ENCODE measurements around the gene PHACTR3.
A peak's percentile ranks its signal among the peaks of the same experiment; 100 is the strongest.
"Not testable (repeated sequence)": the region's sequence is repeated elsewhere in the genome, so short reads cannot be mapped to it uniquely, and the experiment has no call there.

PHACTR3 gene

GRCh38 chr20:59596690-59597089 lies 7.7 kb upstream of the PHACTR3 start:
- no peak for DNase-seq

DNA sequence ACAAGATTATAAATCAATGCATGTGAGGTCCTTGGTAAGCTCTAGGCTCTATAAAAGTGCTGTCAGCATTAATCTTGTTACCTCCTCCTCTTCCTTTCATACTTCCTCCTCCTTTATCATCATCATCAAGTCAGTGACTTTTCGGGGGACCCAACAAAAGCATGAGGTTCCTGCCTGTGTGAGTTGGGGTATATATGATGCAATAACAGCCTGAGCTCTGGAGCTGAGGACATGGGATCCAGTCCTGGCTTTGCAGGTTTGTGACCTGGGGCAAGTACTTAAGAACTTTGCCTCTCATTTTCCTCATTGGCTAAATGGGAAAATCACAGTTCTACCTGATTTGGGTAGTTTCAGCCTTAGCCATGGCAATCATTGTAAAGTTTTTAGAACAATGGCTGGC lies 7.1 kb upstream of the PHACTR3 start:
- no peak for DNase-seq

- peak; percentile 1 for DNase-seq
Observed at GRCh38 chr20:59598625-59599310, 5.6 kb upstream of the PHACTR3 start.

GRCh38 chr20:59599941-59600340 lies 4.4 kb upstream of the PHACTR3 start:
- DNase-seq = no peak

GRCh38 chr20:59600472-59600871 lies 3.9 kb upstream of the PHACTR3 start:
- DNase-seq = no peak

DNA sequence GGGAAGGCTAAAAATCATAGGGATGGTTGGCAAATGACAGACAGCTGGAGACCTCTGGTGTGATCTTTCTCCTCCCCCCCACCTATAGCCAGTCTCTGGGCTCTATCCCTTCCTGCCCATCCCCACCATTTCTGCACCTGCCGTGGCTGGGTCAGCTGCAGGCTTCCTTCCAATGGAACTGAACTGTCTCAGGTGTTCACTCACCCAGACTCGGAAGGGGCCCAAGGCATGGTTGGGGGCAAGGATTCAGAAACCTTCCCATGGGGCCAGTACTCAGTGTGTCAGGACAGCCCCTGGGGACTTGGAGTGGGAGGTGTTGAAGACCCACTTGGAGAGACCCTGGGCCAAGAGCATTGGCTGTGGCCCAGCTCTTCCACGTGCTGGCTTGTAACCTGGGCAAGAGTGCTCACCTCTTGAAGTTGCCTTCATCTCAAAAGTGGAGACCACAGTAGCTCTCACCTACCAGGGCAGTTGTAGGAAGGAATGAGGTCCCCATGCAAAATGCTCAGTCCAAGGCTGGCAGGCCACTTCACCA lies 1.7 kb upstream of the PHACTR3 start:
- no peak for DNase-seq

- DNase-seq = no peak
Observed at GRCh38 chr20:59603176-59603575, 1.2 kb upstream of the PHACTR3 start.

GRCh38 chr20:59604741-59605600 lies 631 bp downstream of the PHACTR3 start:
- DNase-seq = no peak

DNA sequence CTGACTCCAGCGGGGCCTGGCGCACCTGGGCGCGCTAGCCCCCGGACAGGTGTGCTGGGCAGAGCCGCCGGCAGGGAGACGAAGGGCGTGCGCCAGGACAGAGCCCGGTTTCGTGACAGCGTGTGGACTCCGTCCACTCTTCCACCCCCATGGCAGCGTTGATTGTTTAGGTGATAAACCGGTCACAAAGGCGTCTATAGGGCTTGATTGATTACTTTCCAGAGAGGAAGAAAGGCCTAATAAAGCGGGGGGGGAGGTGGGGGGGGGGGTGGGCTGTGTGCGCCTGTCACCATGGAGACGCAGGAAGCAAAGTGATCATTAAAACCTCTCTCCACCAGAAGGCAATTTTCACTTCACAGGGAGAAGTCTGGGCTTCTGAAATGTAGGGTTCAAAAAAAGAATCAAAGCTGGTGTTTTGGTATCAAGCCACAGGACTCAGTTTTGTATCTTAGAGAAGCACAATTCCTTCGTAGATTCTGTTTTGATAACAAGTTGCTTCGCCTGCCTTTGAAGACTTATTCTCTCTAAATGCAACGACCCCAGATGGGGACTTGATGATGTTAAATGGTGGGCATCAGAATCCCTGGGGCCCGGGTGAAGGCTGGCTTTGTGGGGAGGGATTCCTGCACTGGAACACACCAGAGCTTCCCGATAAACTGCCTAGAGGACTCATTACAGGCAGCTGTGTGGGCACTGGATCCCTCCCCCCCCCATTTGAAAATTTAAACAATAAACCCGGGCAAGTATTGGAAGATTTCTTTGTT lies 1.4 kb downstream of the PHACTR3 start:
- no peak for DNase-seq

DNA sequence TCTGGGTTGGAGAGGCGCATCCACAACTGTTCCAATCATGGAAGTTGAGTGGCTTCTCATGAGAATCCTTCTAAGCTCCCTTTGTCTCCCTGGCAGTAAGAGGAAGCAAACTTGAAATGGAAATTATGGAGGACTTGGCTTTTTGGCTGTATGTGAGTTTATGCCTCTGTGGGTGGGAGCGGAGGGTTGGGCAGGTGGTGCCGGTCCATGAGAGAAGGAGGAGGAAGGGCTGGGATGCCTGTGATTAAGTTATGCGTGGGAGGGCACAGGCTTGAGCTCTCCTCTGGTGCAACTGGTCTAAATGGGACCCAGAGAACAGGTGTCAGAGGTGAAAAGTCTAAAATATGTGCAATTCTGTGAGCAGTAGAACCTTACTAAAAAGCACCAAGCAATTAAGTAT lies 2.2 kb downstream of the PHACTR3 start:
- DNase-seq = no peak

DNA sequence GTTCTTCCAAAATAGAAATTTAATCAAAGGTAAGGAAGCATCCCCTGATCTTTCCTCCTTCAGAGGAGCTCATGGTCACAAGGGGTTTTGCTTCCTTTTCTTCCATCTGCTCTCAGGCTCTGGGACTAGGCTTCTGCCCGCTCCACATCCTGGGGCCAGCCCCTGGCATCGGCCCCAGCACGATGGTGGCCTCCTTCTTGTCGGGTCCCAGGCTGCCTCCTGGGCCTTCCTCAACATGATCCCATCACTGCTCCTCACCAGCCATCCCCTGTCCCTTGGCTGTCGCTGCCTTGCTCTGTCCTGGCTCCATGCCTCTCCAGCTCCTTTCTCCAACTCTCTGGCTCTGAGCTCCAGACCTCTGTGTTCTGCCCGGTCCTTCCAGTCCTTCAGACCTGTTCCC lies 4.1 kb downstream of the PHACTR3 start:
- DNase-seq = no peak

DNA sequence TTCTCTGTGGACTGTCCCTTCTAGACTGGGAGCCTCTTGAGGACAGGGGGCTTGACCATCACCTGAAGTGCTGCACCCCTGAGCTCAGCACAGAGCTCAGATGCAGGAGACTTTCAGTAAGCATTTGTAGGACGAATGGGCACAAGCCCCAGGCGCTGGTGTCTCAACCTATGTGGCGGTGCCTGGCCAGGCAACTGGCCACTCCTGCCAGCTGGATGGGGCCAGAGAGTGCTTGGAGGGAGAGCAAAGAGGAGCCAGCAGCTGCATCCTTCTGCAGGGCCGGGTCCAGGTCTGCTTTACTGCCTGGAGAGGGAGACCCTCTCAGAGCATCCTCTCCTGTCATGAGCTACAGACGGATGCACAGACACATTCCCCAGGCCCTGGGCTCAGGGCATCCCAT lies 4.5 kb downstream of the PHACTR3 start:
- DNase-seq = no peak

- no peak for DNase-seq
Observed at GRCh38 chr20:59611286-59611685, 6.9 kb downstream of the PHACTR3 start.

GRCh38 chr20:59613861-59614260 lies 9.5 kb downstream of the PHACTR3 start:
- no peak for DNase-seq

DNA sequence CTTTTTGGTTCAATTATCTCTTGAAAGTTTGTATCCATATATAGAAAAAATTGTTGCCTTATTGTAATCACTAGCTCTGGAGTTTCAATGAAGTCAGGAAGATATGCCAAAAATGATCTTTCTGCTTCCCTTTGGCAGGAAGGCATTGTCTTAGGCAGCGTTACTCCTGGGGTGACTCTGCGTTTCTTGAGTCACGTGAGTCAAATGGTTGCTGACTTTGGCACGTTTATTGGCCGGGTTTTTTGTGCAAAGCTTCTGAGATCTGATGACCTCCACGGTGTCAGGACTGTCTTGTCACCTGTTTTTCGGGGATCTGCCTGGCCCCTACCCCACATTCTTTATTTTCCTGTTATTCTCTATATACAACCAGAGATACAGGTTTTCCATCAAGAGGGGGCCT lies 10.4 kb downstream of the PHACTR3 start:
- DNase-seq = no peak

- DNase-seq = no peak
Observed at GRCh38 chr20:59616306-59616705, 12.0 kb downstream of the PHACTR3 start.

DNA sequence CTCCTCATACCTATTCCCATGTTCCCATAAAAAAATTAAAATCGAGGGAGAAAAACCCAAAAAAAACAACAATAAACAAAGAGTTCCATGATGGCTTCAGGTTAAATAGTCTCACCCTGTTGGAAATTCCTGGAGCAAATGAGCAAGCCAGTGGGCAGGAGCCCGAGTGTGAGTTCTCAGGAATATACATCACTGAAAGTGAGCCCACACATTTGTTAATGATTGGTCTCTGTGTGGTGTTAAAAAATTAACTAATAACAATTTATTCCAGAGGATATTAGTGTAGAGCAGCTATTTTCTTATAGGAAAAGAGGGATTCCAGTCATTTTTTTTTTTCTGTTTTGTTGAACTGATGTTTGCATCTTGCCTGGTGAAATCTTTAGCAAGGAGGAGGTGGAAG lies 12.9 kb downstream of the PHACTR3 start:
- no peak for DNase-seq

- DNase-seq = no peak
Observed at GRCh38 chr20:59618131-59618530, 13.8 kb downstream of the PHACTR3 start.

GRCh38 chr20:59618585-59618984 lies 14.2 kb downstream of the PHACTR3 start:
- not testable (repeated sequence) for DNase-seq

GRCh38 chr20:59620860-59621505 lies 16.6 kb downstream of the PHACTR3 start:
- no peak for DNase-seq

DNA sequence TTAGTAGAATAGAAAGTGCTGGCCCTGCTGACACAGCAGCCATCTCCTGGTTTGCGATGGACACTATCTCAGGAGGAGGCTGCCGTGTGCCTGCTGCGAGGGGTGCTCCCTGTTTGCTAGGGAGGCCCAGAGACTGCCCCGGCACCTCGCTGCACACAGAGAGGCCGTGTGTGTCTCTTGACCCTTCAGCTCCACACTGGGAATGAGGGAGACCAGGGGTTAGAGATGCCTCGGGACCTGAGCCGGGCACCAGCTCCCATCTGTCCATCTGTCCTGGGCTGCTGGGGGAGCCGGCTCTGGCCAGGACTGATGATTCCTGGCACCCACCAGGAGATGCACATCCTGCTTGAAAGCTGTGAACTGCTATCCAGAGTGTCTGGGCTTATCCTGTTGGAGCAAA lies 18.2 kb downstream of the PHACTR3 start:
- no peak for DNase-seq

GRCh38 chr20:59623133-59623532 lies 18.8 kb downstream of the PHACTR3 start:
- no peak for DNase-seq

DNA sequence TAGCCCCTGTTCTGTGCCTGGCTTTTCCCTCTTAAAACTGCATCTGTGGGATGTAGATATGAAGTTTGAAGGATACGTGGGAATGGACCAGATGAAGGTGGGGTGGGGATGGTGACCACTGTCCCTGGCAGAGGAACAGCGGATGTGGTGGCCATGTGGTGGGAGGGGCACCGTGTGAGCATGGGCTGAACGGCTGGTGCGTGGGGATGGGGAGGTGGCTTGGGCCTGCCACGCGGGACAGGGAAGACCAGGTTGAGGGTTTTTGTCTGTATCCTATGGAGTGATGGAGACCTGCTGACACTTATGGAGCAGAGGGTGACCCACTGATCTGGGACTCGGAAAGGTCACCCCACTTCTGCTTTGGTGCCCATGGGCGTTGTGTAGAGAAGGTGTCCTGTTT lies 19.2 kb downstream of the PHACTR3 start:
- no peak for DNase-seq

All from NCI-H1436 (cell line).